HepG2 (cell line): ENCODE measurements around the gene GPATCH8. TPM values are rescaled to one million over a fixed set of nuclear protein-coding genes. Genes with fewer than 3 reads are reported as not detected.

Experiments used
- ISL2 ChIP-seq: sonication (generic); formaldehyde crosslinking; IDR thresholded peaks from 2 replicates; pipeline ENCODE4 v1.5.0; 2020; ENCODE audit warnings: missing genetic modification reagents
- KLF6 ChIP-seq: IDR thresholded peaks from 2 replicates; pipeline ENCODE4 v1.8.0; 2016; ENCODE audit warnings: missing biosample characterization, missing genetic modification reagents
- MAFF ChIP-seq: IDR thresholded peaks from 2 replicates; pipeline ENCODE4 v1.6.1; 2011; ENCODE audit warnings: low read depth, low read length, improper control_type of control experiment
- PCBP2 ChIP-seq: fragments of 200-400 bp; formaldehyde crosslinking; optimal IDR thresholded peaks from 2 replicates; pipeline ENCODE3; 2018; ENCODE audit warnings: low read length, low read depth; ENCODE audit not compliant: poor library complexity, severe bottlenecking
- SAP130 ChIP-seq: IDR thresholded peaks from 2 replicates; pipeline ENCODE4 v1.6.1; 2016; ENCODE audit warnings: low read depth
- TAF15 ChIP-seq: fragments of 200-400 bp; formaldehyde crosslinking; IDR thresholded peaks from one replicate; pipeline ENCODE4 v1.6.1; 2018; ENCODE audit warnings: mild to moderate bottlenecking, low read depth, low read length; ENCODE audit not compliant: poor library complexity, severe bottlenecking
- TMF1 ChIP-seq: sonication (generic); formaldehyde crosslinking; IDR thresholded peaks from 2 replicates; pipeline ENCODE4 v1.8.1; 2022; ENCODE audit warnings: low read depth, missing genetic modification reagents
- XBP1 ChIP-seq: sonication (generic); formaldehyde crosslinking; IDR thresholded peaks from 2 replicates; pipeline ENCODE4 v1.5.0; 2020; ENCODE audit warnings: missing genetic modification reagents
- ZBTB7B ChIP-seq: sonication (generic); formaldehyde crosslinking; IDR thresholded peaks from 2 replicates; pipeline ENCODE4 v1.4.0; 2020; ENCODE audit warnings: missing genetic modification reagents
- ZFP36L1 ChIP-seq: sonication (generic); formaldehyde crosslinking; IDR thresholded peaks from 2 replicates; pipeline ENCODE4 v1.8.0; 2022; ENCODE audit warnings: mild to moderate bottlenecking, missing genetic modification reagents, moderate library complexity
- ZNF83 ChIP-seq: sonication (generic); formaldehyde crosslinking; IDR thresholded peaks from 2 replicates; pipeline ENCODE4 v1.4.0; 2020; ENCODE audit warnings: missing genetic modification reagents, mild to moderate bottlenecking, borderline replicate concordance
- polyA plus RNA-seq, 8 experiments: library from polyadenylated mRNA; depleted of rRNA in 3 of 8; stranded (reverse) in 7 of 8; unstranded in 1 of 8; fragments of >200 nt; fragmentation: Illumina TruSeq in 4 of 8; extraction: Trizol in 4 of 8; gene quantifications; 2 replicates each; pipeline versions ENCODE4 v1.2.1 to v1.2.3, GENCODE V29; 2011 to 2016; ENCODE audit warnings: low read depth in 4 of 8, missing spikeins in 1 of 8, mixed read lengths in 1 of 8; ENCODE audit not compliant: insufficient read depth in 1 of 8
- total RNA-seq, 5 experiments: library from RNA; depleted of rRNA; stranded (reverse); fragments of >200 nt; fragmentation: Illumina TruSeq; extraction: Trizol; gene quantifications; 2 replicates each; pipeline ENCODE4 v1.2.3, GENCODE V29; 2016; ENCODE audit warnings: low read depth in 1 of 5
- TF ChIP-seq, protein P1 (sequence below): sonication (generic); IDR thresholded peaks from 2 replicates; pipeline ENCODE4 v1.6.1; 2016; ENCODE audit warnings: low read depth, borderline replicate concordance
- TF ChIP-seq, protein P2 (sequence below): sonication (generic); formaldehyde crosslinking; IDR thresholded peaks from 2 replicates; pipeline ENCODE4 v1.4.0; 2020; ENCODE audit warnings: low read depth, missing genetic modification reagents
- TF ChIP-seq, protein P3 (sequence below): IDR thresholded peaks from 2 replicates; pipeline ENCODE4 v1.6.1; 2016; ENCODE audit warnings: missing compliant biosample characterization, missing genetic modification reagents, borderline replicate concordance
- TF ChIP-seq, protein P4 (sequence below): sonication (generic); formaldehyde crosslinking; IDR thresholded peaks from 2 replicates; pipeline ENCODE4 v1.8.0; 2022; ENCODE audit warnings: missing genetic modification reagents, mild to moderate bottlenecking, borderline replicate concordance
- TF ChIP-seq, protein P5 (sequence below), 2 experiments: sonication (generic) in 1 of 2; formaldehyde crosslinking in 1 of 2; IDR thresholded peaks; 2 replicates each; pipeline versions ENCODE4 v1.4.0 to v1.6.1; 2018 to 2020; ENCODE audit warnings: missing genetic modification reagents in 2 of 2, borderline replicate concordance in 1 of 2, low read depth in 1 of 2, mild to moderate bottlenecking in 1 of 2, missing biosample characterization in 1 of 2
- TF ChIP-seq, protein P6 (sequence below): sonication (generic); formaldehyde crosslinking; IDR thresholded peaks from 2 replicates; pipeline ENCODE4 v1.8.1; 2023; ENCODE audit warnings: mild to moderate bottlenecking, missing genetic modification reagents, borderline replicate concordance

The GPATCH8 gene
- total and polyA plus RNA-seq, 2 of the 13 experiments (the other 11 are each of a cell fraction or from before 2014, with no cell fraction given) = 20.7 to 21.5 TPM

DNA sequence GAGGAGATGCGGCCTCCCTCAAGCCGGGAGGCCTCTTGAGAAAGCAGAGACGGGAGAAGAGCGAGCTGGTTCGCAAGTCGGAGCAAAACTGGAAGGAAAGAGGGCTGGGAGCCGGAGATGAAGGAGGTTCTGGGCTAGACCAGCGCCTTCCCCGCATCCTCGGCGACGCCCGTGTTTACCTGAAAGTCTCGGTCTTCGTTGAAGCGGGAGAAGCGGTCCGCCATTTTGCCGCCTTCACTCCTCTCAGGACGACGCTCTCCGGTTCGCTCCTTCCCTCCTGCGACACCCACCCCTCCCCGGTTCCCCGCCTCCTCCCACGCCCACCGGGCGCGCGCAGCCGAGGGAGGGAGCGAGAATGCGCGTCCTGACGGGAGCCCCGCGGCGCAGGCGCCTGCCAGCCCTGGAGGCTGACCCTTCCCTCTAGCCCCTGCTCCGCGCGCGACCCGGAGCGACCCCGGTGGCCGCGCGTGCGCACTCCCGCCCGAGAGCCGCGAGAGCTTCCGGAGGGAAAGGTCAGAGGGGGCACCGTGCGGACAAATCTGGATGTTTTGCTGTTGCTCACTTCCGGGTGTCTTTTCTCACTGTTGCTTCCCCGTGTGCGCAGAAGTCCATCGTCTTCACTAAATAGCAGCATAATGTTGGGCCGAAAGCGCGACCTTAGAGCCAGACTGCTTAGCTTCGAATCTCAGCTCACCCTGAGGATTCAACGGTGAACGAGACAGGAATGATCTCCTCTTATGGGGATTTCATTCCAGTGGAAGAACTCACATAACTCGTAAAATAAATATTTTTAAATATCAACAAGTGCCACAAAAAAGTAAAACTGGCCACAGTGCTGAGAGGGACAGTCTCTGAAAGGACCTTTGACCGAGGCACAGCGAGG, at the start of gene GPATCH8 (continued):
- TF ChIP-seq XBP1 (CRISPR knock-in tag) = peak; percentile 69; the same call in 1 of the 2 replicates
- TF ChIP-seq, protein P1, sequence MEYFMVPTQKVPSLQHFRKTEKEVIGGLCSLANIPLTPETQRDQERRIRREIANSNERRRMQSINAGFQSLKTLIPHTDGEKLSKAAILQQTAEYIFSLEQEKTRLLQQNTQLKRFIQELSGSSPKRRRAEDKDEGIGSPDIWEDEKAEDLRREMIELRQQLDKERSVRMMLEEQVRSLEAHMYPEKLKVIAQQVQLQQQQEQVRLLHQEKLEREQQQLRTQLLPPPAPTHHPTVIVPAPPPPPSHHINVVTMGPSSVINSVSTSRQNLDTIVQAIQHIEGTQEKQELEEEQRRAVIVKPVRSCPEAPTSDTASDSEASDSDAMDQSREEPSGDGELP = no peak
- no peak for TF ChIP-seq MAFF
- TF ChIP-seq, protein P2, sequence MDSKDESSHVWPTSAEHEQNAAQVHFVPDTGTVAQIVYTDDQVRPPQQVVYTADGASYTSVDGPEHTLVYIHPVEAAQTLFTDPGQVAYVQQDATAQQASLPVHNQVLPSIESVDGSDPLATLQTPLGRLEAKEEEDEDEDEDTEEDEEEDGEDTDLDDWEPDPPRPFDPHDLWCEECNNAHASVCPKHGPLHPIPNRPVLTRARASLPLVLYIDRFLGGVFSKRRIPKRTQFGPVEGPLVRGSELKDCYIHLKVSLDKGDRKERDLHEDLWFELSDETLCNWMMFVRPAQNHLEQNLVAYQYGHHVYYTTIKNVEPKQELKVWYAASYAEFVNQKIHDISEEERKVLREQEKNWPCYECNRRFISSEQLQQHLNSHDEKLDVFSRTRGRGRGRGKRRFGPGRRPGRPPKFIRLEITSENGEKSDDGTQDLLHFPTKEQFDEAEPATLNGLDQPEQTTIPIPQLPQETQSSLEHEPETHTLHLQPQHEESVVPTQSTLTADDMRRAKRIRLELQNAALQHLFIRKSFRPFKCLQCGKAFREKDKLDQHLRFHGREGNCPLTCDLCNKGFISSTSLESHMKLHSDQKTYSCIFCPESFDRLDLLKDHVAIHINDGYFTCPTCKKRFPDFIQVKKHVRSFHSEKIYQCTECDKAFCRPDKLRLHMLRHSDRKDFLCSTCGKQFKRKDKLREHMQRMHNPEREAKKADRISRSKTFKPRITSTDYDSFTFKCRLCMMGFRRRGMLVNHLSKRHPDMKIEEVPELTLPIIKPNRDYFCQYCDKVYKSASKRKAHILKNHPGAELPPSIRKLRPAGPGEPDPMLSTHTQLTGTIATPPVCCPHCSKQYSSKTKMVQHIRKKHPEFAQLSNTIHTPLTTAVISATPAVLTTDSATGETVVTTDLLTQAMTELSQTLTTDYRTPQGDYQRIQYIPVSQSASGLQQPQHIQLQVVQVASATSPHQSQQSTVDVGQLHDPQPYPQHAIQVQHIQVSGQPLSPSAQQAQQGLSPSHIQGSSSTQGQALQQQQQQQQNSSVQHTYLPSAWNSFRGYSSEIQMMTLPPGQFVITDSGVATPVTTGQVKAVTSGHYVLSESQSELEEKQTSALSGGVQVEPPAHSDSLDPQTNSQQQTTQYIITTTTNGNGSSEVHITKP (CRISPR knock-in tag) = 0 out of 2 replicates have a peak, but pooled peaks have one; percentile 17
- peak; percentile 94; the same call in 1 of the 2 replicates for TF ChIP-seq KLF6 (CRISPR knock-in tag)
- peak; percentile 15; the same call in 1 of the 2 replicates for TF ChIP-seq ISL2
- peak; percentile 89 for TF ChIP-seq SAP130 (CRISPR knock-in tag)
- 0 out of 2 replicates have a peak, but pooled peaks have one; percentile 77 for TF ChIP-seq TMF1
- TF ChIP-seq, protein P3, sequence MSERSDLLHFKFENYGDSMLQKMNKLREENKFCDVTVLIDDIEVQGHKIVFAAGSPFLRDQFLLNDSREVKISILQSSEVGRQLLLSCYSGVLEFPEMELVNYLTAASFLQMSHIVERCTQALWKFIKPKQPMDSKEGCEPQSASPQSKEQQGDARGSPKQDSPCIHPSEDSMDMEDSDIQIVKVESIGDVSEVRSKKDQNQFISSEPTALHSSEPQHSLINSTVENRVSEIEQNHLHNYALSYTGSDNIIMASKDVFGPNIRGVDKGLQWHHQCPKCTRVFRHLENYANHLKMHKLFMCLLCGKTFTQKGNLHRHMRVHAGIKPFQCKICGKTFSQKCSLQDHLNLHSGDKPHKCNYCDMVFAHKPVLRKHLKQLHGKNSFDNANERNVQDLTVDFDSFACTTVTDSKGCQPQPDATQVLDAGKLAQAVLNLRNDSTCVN = peak; percentile 54
- no peak; the same call in 1 of the 2 replicates for TF ChIP-seq ZFP36L1 (CRISPR knock-in tag)
- no peak; the same call in 1 of the 2 replicates for TF ChIP-seq ZBTB7B
- TF ChIP-seq, protein P4, sequence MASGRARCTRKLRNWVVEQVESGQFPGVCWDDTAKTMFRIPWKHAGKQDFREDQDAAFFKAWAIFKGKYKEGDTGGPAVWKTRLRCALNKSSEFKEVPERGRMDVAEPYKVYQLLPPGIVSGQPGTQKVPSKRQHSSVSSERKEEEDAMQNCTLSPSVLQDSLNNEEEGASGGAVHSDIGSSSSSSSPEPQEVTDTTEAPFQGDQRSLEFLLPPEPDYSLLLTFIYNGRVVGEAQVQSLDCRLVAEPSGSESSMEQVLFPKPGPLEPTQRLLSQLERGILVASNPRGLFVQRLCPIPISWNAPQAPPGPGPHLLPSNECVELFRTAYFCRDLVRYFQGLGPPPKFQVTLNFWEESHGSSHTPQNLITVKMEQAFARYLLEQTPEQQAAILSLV = peak; percentile 93
- TF ChIP-seq, protein P5, sequence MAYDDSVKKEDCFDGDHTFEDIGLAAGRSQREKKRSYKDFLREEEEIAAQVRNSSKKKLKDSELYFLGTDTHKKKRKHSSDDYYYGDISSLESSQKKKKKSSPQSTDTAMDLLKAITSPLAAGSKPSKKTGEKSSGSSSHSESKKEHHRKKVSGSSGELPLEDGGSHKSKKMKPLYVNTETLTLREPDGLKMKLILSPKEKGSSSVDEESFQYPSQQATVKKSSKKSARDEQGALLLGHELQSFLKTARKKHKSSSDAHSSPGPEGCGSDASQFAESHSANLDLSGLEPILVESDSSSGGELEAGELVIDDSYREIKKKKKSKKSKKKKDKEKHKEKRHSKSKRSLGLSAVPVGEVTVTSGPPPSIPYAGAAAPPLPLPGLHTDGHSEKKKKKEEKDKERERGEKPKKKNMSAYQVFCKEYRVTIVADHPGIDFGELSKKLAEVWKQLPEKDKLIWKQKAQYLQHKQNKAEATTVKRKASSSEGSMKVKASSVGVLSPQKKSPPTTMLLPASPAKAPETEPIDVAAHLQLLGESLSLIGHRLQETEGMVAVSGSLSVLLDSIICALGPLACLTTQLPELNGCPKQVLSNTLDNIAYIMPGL (CRISPR knock-in tag; IDR thresholded peaks at IDR 0.05; ENCODE audit: borderline replicate concordance in 1 of 2, low read depth in 1 of 2) = peak; percentile 77 to 84
- no peak for TF ChIP-seq TAF15
- TF ChIP-seq, protein P6, sequence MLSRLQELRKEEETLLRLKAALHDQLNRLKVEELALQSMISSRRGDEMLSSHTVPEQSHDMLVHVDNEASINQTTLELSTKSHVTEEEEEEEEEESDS (CRISPR knock-in tag) = peak; percentile 79; the same call in 1 of the 2 replicates
- peak; percentile 75; the same call in 1 of the 2 replicates for TF ChIP-seq ZNF83 (CRISPR knock-in tag)
- no peak for TF ChIP-seq PCBP2
